ENCODE results near the gene SAMD4B. TPM values are rescaled to one million over a fixed set of nuclear protein-coding genes. Genes with fewer than 3 reads are reported as not detected.

SAMD4B gene
- total and polyA plus RNA-seq, 9 of the 15 experiments (the other 6 are each of a cell fraction or from before 2014, with no cell fraction given) = 3.4 to 90.5 (median 38.0) TPM

DNA sequence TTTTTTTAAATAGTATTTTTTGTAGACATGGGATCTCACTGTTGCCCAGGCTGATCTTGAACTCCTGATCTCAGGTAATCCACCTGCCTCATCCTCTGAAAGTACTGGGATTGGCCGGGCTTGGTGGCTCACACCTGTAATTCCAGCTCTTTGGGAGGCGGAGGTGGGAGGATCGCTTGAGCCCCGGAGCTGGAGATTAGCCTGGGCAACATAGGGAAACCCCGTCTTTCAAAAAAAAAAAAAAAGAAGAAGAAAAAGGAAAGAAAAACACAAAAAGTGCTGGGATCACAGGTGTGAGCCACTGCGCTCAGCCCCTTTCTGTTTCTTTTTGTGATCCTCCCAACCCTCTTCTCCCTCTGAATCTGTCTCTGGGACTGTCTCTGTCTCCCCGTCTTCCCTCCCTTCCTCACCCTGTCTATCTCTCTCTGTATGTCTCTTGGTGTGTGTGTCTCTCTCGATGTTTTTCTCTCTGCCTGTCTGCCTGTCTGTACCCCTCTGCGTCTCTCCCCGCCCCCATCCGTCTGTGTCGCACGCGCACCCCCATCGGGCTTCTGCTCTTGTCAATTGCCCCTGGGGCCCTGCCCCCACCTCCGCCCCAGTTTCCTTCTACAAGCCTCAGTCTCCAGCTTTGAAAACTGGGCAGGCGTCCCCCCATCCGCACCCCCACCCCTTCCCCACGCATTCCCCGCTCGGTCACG is 63.9 kb downstream of the SAMD4B start (continued):
- TF ChIP-seq MGA (IDR thresholded peaks at IDR 0.05) (no peak), JUND (IDR thresholded peaks at IDR 0.05; ENCODE audit: borderline replicate concordance, low read depth, low read length) (no peak), JUND (tag; IDR thresholded peaks at IDR 0.05; ENCODE audit: borderline replicate concordance, low read depth, low read length) (no peak), ZBTB8A (IDR thresholded peaks at IDR 0.05; ENCODE audit: partially characterized antibody) (no peak), ZNF77 (CRISPR knock-in tag; IDR thresholded peaks at IDR 0.05) (no peak), NEUROD1 (IDR thresholded peaks at IDR 0.05; ENCODE audit: borderline replicate concordance, low read depth, low read length, partially characterized antibody) (no peak), NCOA1 (IDR thresholded peaks at IDR 0.05; ENCODE audit: low read depth) (0 out of 2 replicates have a peak, but pooled peaks have one; percentile 18), MYNN (IDR thresholded peaks at IDR 0.05) (no peak), MYNN (CRISPR knock-in tag; IDR thresholded peaks at IDR 0.05) (no peak), EHMT2 (IDR thresholded peaks at IDR 0.05) (no peak), ZNF384 (IDR thresholded peaks at IDR 0.05; ENCODE audit: low read depth, low read length) (no peak), RBFOX2 (IDR thresholded peaks at IDR 0.05; ENCODE audit: low read depth, low read length) (no peak), POLR3A (IDR thresholded peaks at IDR 0.05; ENCODE audit: borderline replicate concordance, extremely low read depth, insufficient read depth, insufficient read length) (no peak), HLTF (IDR thresholded peaks at IDR 0.05) (peak; percentile 80; the same call in 1 of the 2 replicates), MCM7 (IDR thresholded peaks at IDR 0.05) (no peak), CHD1 (IDR thresholded peaks at IDR 0.05; ENCODE audit: low read length) (no peak), ESRRA (IDR thresholded peaks at IDR 0.05; ENCODE audit: borderline replicate concordance, low read depth) (no peak), RB1 (IDR thresholded peaks at IDR 0.05; ENCODE audit: low read depth) (no peak), ZNF263 (CRISPR knock-in tag; IDR thresholded peaks at IDR 0.05; ENCODE audit: borderline replicate concordance) (0 out of 2 replicates have a peak, but pooled peaks have one; percentile 39), POLR2B (IDR thresholded peaks at IDR 0.05; ENCODE audit: low read depth, partially characterized antibody) (no peak)

Measured in K562 (cell line).